Left renal pelvis (tissue), 4 donors: ENCODE data around the gene TMPRSS11D. TPM values are rescaled to one million over a fixed set of nuclear protein-coding genes. Genes with fewer than 3 reads are reported as not detected.

ENCODE experiments used
- DNase-seq, 4 donors: peaks; one replicate each; pipeline ENCODE4 v3.0.0-alpha.2; 2013; ENCODE audit warnings: low read depth in 4 of 4, low spot score in 3 of 4
- polyA plus RNA-seq, 4 donors: library from polyadenylated mRNA; unstranded; fragments of 120-200 nt; gene quantifications; one replicate each; pipeline ENCODE4 v1.2.1, GENCODE V29; 2013; ENCODE audit not compliant: insufficient read length in 4 of 4

Gene TMPRSS11D
- polyA plus RNA-seq = under 1 TPM in 1 of 4 donors, not detected in 3; 0.24 TPM

- no peak for DNase-seq
Measured at GRCh38 chr4:67883902-67884301, at the start of gene TMPRSS11D. TSS of gene TMPRSS11D (minus strand) at chr4:67884002. CDS start at chr4:67883933, 69 bp downstream.

- DNase-seq = no peak
Measured at GRCh38 chr4:67933038-67933437, 49.2 kb upstream of the TMPRSS11D start.

- no peak for DNase-seq
Measured at GRCh38 chr4:67931256-67931655, 47.5 kb upstream of the TMPRSS11D start.

GRCh38 chr4:67929426-67929825 lies 45.6 kb upstream of the TMPRSS11D start:
- no peak for DNase-seq

GRCh38 chr4:67928546-67928945 lies 44.7 kb upstream of the TMPRSS11D start:
- no peak for DNase-seq

- no peak for DNase-seq
Measured at GRCh38 chr4:67927251-67927650, 43.4 kb upstream of the TMPRSS11D start.

GRCh38 chr4:67926485-67926884 lies 42.7 kb upstream of the TMPRSS11D start:
- DNase-seq = no peak

GRCh38 chr4:67922697-67923096 lies 38.9 kb upstream of the TMPRSS11D start:
- no peak for DNase-seq

GRCh38 chr4:67918428-67918827 lies 34.6 kb upstream of the TMPRSS11D start:
- no peak for DNase-seq

- no peak for DNase-seq
Measured at GRCh38 chr4:67915400-67915966, 31.7 kb upstream of the TMPRSS11D start.

- DNase-seq = no peak
Measured at GRCh38 chr4:67912080-67912479, 28.3 kb upstream of the TMPRSS11D start.

- DNase-seq = no peak
Measured at GRCh38 chr4:67911638-67912037, 27.8 kb upstream of the TMPRSS11D start.

- no peak for DNase-seq
Measured at GRCh38 chr4:67911141-67911540, 27.3 kb upstream of the TMPRSS11D start.

- DNase-seq = no peak
Measured at GRCh38 chr4:67910585-67910905, 26.7 kb upstream of the TMPRSS11D start.

- DNase-seq = no peak
Measured at GRCh38 chr4:67909905-67910584, 26.2 kb upstream of the TMPRSS11D start.

- no peak for DNase-seq
Measured at GRCh38 chr4:67907650-67908049, 23.8 kb upstream of the TMPRSS11D start.

- DNase-seq = no peak
Measured at GRCh38 chr4:67899096-67899495, 15.3 kb upstream of the TMPRSS11D start.

GRCh38 chr4:67897686-67898085 lies 13.9 kb upstream of the TMPRSS11D start:
- no peak for DNase-seq

- DNase-seq = no peak
Measured at GRCh38 chr4:67896421-67897065, 12.7 kb upstream of the TMPRSS11D start.

GRCh38 chr4:67894659-67895058 lies 10.9 kb upstream of the TMPRSS11D start:
- no peak for DNase-seq

- no peak for DNase-seq
Measured at GRCh38 chr4:67892905-67893304, 9.1 kb upstream of the TMPRSS11D start.

- no peak for DNase-seq
Measured at GRCh38 chr4:67892253-67892652, 8.5 kb upstream of the TMPRSS11D start.
